ENCODE measurements around the gene HOXA3.

Gene HOXA3

DNA sequence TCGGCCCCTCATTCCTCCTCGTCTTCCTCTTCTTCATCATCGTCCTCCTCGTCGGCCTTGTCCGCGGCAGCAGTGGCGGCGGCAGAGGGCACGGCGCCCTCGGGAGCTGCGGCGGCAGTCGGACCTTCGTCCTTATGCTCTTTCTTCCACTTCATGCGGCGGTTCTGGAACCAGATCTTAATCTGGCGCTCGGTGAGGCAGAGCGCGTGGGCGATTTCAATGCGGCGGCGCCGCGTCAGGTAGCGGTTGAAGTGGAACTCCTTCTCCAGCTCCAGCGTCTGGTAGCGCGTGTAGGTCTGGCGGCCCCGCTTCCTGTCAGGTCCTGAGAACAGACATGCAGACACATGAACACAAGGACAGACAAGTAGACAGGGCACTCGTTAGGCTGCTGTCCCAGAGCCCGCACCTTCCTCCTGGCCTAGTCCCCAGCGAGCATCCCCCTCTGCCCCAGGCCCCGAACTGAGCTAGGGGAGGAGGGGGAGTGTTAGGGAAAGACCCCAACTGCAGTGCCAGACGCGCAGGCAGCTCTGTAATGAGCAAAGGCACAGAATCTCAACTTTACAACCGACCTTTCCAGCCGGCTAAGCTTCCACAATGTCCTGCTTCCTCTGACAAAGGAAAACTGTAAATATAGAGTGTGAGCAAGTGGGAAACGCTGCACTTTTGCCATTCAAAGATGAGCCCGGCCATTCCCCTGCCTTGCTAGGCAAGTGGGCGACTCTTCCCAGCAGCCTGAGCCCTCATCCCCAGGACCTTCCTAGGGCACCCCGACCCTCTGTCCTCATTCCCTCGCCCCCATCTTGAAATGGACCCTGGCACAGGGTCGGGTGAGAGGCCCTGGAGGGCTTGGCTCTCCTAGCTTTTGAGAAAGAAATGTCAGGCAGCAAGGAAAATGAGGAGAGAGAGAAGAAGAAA lies 2.8 kb upstream of the HOXA3 start:
- no peak for DNase-seq (ENCODE audit: low read depth)

DNA sequence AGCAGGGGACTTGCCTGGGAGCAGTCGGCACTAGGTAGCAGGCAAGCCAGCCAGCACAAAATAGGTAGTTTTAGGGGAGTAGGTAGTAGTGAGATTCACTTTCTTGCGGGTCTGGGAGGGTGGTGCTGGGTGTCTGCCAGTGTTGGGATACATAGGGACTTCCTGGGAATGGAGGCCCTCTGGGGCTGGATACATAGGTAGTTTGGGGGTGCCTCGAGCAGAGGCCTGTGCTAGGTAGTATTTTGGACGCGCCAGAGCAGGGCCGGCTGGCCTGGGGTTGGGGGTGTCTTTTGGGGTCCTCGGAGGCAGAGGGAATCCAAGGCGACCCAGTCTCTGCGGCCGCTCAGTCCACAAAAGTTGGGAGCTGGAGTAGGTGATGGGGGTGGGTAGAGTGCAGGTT lies 2.0 kb upstream of the HOXA3 start:
- no peak for DNase-seq (ENCODE audit: low read depth)

DNA sequence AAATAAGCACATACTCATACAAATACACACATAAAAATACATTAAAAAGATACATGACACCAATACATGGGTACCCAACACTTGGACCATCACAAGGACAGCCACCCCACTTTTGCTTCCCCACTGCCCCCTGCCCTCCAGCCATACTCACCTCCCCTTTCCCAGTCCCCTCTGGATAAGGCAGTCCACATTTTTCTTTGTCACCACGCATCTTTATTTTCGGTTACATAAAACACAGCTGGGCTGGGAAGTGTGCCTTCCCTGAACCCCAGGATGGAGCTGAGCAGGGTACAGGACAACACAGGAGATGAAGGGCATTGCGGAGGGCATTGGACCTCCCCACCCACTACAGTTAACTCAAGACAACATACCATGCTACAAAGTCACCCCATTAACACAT lies 1.1 kb upstream of the HOXA3 start:
- DNase-seq (ENCODE audit: low read depth) = no peak

DNA sequence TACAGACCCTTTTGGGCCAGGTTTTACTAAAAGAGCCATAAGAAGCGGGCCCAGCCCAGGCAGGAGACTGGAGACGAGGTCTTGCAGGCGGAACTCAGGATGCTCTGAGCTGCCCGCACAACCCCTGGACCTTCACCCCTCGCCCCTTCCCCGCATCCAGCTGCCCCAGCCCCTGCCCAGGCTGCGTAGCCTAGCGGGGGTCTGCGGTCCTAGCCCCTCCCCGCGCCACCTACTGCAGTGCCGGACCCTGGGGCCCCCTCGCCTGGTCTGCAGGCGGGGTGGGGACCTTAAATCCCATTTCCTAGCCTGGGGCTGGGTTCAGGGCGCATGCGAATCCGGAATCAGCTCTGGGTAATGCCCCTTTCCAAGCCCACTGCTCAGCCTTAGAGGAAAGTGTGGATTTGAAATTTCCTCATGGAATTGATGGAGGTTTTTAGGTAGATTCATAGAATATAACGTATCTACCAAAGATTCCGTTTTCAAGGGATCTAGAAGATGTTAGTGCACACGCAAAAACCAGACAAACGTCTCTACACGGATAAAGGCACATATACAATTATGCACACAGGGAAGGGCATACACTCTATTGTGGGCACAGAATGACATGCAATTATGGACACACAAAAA lies 546 bp upstream of the HOXA3 start:
- no peak for DNase-seq (ENCODE audit: low read depth)

DNA sequence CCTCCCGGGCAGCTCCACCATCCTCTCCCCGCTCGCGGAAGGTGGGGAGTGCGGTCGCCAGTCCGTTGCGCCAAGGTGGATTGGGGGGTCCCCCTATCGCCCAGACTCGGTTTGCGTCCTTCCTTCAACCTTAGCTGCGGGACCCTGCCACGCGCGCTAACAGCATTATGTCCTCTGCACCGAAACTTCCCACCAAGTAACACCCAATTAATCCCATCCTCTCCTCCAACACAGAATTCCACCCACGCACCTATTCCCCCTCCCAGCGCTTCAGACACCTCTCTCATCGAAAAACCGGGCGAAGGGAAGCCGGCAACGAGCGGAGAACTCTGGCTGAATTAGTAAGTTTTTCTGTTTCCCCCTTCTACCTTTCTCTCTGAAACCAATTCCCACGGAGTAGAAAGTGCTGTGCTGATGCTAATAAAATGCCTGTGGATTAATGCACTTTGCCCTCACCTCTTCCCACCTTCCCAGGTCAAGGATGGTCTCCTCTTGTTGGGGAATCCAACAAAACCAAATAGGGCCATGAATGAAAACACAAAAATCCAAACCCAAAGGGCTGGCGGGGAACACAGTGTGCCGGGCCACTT lies 947 bp downstream of the HOXA3 start:
- DNase-seq (ENCODE audit: low read depth) = no peak

DNA sequence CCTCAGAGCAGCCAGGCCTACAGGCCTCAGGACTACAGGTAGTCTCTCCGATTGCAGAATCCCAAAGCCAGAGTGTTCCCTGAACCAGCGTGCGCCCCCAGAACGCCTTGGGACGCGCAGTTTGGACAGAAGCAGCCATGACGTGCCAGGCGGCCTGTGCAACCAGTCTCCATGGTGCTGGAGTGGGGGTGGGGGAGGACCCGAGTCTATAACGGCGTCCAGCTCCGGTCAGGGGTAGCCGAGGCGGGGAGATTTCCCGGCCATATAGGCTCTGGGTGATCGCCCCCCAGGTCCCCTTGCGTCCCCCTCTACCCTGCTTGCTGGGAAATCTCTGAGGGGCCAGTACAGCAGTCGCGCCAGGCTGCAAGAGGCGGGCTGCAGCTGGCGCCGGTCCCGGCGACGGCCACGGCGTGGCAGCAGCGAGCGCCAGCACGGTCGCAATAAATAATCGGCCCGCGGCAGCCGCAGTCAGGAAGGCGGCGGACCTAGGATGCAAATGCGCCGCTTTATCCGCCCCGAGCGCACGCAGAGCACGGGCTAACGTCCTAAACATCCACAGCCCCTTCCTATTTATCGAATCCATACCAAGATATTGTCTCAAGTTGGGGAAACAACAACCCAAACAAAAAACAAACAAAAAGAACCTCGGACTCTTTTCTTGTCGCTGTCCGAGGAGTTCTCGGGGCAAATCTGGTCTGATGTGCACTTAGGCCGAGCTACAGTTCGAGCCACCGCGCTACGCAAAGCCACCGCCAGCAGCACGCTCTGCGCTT lies 1.6 kb downstream of the HOXA3 start:
- no peak for DNase-seq (ENCODE audit: low read depth)

DNA sequence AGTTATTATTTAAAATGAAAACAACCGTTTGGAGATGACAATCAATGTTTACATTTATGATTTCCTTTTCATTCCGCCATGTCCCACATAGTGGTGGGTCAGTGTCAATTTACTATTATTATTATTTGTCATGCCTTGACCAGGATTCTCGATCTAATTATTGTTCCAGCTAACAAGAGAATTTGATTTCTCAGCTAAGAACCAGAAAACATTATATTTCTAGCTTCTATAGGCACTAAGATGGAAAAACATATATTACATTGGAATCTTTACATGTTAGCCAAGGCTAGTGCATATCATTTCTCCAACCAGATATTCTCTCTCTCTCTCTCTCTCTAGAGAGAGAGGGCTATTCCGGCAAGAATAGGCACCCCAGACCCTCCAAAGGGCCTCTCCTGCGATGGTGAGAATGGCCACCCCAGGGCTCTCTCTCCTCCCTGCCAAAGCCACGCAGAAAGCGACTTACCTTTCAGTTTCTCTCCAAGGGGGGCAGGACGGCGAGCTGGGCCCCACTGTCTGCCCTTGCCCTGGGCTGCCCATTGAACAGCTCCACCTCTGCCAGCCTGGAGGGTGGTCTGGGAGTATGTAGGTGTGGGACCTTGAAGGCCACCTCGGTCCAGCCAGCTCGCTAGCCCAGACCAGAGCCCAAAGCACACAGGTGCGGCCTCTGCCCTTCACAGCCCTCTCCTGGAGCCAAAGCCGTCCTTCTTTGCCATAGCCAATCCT lies 2.4 kb downstream of the HOXA3 start:
- DNase-seq (ENCODE audit: low read depth) = no peak

DNA sequence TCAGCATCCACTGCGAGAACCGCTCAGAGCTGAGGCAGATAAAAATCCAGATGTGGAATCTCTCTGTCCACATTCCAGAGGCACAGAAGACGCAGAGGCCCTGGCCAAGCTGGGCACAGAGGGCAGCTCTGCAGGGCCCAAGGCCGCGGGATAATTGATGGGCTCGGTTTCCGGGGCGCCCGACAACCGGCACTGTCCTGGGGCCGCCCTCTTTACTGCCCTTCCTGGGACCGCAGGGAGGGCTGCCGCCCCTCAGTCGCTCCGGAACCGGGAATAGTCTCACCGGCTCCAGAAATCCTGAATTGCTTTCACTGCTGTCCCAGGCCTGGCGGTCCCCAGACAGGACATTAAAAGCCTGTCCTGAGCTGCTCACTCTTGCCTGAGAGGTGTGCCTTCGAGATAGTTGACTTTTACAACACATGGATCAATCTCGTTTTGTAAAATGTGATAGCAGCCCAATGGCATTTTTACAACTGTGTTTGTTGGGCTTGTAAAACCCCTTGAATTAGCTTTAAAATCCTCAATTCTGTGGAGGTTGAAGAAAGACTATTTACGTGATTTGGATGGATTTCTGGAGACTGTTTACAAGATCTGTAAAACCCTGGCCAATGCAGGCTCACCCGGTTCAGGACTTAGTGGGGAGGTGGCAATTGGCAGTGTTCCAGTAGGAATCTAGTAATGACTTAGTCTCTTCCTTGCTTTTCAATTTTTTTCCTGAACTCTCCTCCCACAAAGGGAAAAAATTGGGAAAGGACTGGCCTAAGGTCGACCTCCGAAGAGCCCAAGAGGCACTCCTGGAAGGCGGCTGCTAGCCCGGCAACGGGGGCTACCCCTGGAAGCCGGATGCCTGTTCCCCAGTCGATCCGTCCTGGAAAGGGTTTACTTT lies 3.4 kb downstream of the HOXA3 start:
- DNase-seq (ENCODE audit: low read depth) = no peak

DNA sequence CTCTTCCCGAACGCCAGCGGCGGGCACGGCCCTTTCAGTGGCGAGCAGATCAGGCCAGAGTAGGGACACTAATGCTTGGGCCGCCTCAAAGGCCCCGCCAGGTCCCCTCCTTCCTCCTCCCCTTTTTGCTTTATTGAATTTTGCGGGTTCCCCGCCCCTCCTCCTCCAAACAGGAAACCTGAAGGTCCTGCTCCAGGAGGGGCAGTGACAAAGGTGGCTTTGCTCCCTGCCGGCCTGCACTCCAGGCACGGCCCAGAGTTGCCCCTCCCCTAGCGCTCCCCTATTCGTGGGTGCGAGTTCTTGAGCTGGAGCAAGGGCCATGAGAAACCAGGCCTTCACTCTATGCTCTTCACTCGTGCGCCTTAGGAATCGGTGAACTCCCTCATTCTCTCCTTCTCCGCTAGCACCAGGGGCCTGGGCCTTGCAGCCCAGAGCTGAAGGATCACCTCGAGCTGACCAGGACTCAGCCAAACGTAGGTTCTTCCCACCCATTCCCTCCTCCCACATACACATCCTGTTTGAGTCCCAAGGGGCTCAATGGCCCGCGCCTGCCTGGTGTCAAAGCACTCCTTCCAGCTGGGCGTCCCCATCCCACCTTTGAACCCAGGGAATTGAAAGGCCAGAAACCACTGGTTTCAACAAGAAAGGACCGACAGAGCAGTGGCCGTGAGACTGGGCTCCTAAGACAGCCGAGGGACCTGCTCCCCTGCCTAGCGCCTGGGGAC lies 4.2 kb downstream of the HOXA3 start:
- no peak for DNase-seq (ENCODE audit: low read depth)

DNA sequence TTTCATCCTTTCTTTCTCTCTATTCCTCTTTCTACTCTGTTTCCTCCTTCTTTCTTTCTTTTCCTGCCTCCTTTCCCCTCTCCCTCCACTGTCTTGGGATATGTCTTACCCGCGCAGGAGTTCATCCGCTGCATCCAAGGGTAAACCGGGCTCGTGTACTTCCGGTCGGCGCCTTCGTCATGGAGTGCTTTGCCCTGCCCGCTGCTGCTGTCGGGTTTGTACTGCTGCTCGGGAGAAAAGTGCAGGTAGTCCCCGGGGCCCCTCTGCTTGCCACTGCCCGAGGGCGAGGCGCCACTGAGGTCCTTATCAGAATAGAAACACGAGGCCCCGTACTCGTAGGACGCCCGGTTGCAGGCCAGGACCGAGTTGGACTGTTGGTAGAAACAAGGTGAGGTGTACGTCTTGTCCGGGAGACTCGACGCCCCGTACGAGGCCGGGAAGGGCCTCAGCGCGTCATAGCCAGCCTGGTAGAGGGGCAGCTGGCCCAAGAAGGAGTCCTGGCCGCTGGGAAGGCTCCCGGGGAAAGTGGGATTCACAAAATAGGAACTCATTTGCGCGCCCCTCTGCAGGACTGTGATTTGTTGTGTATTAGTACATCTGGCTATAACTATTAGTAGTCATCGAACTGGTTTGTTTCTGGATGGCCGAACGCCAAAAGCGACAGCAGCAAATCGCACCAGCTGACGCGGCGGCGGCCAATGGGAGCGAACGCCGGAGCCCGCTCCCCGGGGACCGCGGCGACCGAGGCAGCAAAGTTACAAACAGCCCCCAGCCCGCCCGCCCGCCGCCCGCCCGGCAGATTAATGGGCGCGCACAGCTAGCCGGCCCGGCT lies 5.0 kb downstream of the HOXA3 start, which contains the start of gene HOXA6:
TSS of gene HOXA6 (minus strand) at position 576 of the 832 bp plus-strand sequence. CDS start at position 551, 25 bp downstream.
- no peak for DNase-seq (ENCODE audit: low read depth)

DNA sequence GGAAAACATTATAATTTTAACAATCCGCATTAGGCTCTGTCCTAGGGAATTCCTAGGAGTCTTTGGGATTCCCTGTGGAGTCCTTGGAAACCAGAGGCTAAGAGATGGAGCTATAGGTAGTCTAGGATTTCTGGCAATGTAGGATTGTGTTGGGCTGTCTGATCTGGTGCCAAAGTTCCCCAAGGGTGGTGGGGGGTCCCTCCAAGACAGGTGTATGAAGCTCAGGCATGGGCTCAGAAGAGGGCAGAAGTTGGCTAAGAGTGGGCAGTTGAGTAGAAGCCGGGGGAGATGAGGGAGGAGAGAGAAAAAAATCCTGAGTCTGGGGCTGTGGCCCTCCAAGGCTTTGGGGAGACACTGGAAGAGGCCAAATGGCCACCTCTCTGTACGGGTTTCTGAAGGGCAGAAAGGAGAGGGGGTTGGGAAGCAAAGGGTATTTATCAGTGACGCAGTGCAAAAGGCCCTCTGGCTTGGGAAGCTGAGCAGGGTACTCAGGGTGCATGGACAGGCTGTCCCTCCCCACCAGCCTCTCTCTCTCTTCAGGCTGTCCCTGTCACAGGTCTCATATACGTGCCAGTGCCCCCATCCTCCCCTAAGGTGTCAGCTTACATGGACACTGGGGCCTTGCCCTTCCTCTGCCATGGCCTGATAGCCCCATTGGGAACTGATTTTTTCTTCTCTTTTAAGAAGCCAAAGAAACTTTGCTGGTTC lies 5.7 kb downstream of the HOXA3 start:
- no peak for DNase-seq (ENCODE audit: low read depth)

DNA sequence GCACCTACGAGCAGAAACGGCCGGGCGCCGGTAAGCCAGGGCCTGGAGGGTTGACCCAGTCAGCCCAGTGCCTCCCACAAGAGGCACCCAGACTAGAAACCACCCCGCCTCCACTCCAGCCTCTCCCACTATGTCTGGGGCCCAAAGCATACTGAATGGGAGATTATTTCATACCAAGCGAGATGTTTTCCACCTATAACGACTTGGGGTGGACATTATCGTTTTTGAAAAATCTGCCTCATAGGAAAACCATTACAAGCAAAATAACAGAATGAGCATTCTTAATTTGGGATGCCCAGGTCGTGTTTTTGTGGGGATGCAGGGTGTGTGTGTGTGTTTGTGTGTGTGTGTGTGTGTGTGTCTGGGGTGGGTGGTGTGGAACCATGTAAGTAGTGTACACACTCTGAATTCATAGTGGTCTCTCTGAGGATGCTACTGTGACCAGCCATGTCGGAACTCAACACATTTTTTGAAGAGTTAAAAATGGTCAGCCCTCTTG lies 6.4 kb downstream of the HOXA3 start:
- no peak for DNase-seq (ENCODE audit: low read depth)

DNA sequence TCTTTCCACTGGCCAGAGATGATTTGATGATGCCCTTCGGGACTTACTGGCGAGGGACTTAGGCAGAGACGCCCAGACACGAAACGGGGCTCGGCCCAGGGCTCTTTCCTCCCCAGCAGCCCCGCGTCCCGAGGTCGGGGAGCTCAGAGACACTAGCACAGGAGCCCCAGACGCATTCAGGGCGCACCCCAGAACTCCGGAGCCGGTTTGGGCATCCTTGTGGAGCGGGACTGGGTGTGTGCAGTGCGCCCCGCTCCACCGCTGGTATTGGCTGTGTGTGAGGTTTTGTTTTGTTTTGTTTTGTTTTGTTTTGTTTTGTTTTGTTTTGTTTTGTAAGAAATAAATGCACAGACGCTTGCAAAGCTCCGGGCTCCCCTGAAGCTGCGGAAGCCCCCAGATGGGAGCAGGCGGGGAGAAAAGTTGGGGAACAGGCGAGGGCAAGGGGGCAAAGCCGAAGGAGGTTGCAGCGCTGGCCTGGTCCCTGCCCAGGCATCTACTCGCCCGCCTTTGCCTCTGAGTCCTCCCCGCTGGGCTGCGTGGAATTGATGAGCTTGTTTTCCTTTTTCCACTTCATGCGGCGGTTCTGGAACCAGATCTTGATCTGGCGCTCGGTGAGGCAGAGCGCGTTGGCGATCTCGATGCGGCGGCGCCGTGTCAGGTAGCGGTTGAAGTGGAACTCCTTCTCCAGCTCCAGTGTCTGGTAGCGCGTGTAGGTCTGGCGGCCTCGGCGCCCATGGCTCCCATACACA lies 7.0 kb downstream of the HOXA3 start:
- no peak for DNase-seq (ENCODE audit: low read depth)

DNA sequence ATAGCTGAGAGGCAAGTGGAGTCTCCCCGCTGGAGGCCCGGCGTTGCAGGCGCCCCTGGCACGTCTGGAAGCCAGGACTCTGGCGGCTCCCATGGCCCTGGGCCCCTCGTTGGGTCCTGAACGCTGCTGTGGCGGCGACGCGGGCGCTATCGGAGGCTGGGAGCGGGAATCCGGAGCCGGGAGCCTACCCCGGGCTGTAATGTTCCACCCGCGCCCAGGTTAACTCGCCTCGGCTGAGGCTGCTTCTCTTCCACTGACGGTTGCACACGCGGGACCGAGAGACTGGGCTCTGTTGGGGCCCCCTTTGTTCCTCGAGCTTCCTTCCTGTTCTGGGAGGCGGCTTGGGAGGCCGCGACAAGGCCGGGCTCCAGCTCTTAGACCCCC lies 7.6 kb downstream of the HOXA3 start:
- no peak for DNase-seq (ENCODE audit: low read depth)

DNA sequence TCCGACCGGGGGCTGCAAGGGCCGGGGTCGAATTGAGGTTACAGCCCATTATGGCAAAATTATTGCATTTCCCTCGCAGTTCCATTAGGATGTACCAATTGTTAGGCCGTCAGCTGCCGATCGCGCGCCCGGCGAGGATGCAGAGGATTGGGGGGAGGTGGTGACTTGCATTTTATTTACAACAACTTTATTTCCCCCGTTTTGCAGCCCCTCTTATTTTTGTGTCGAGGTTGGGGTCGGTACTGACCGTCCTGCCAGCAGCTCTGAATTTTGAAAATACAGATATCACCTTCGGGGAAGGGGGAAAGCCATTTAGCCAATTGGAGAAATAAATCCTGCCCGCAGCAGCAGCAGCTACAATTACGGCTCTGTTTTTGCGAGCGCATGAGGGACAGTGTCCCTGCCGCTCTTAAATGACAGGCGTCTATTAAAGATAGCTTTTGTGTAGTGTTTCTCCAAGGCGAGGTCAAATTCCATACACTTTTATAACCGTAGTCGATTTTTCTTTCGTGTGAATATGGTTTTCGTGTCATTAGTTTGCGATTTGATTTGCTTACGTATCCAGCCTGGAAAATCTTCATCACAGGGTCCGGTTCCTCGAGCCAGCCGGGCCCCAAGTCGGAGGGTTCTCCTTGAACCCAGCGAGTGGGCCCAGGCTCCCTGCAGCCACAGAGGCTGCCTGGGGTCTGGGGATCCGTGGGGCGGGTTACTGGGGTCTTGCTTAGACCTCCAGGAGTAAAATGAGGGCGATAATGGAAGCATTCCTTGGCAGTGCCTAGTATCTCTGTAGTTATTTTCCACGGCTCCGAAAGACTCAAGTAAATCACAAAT lies 8.2 kb downstream of the HOXA3 start:
- no peak for DNase-seq (ENCODE audit: low read depth)

Data from activated gamma-delta T cell treated with anti-CD3 and anti-CD28 coated beads, Interleukin-2, amount 50 U/mL, for 16 hours (primary cell).